NCI-H226 (cell line): Measurements from ENCODE around the gene LSM4.
A peak's percentile ranks its signal among the peaks of the same experiment; 100 is the strongest.

Experiments
- DNase-seq: peaks from one replicate; pipeline ENCODE4 v3.0.0-alpha.2; 2015

Gene LSM4

DNA sequence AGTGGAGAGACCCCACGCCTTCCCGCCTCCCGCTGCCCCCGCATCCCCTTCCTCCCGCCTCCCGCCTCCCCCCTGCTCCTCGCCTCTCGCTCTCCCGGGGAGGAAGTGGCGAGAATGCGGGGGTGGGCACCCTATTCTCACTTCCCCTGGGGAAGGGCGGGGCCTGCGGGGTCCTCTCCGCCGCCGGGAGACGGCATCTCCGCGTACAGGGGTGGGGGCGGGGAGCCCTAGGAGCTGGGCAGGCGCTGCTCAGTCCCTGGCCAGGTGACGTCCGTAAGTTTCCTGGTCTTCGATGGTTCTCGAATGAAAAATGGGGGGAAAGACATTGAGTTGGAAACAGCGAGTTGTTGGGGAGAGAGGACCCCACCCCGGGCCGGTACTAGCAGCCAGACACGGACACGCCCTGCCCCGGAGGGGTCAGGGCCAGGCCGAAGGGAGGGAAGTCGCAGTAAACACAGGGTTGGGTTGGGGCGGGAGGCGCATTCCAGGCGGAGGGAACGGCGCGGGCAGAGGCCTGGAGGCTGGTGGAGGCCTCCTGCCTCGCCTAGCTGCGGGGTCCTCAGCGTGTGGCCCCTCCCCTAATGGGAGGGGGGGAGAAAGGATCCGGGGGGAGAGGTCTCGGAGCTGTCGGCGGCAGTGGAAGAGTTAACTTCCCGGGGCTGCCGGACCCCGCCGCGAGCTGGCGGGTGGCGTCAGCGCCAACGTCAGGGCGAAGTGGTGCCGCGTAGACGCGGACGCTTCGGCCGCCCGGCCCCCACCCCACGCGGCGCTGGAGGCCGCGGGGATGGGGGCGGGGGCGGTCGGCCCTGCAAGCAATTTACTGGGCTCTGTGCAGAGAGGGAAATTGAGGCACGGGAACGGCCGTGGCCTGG lies 31.1 kb downstream of the LSM4 start:
- peak; percentile 88 for DNase-seq

DNA sequence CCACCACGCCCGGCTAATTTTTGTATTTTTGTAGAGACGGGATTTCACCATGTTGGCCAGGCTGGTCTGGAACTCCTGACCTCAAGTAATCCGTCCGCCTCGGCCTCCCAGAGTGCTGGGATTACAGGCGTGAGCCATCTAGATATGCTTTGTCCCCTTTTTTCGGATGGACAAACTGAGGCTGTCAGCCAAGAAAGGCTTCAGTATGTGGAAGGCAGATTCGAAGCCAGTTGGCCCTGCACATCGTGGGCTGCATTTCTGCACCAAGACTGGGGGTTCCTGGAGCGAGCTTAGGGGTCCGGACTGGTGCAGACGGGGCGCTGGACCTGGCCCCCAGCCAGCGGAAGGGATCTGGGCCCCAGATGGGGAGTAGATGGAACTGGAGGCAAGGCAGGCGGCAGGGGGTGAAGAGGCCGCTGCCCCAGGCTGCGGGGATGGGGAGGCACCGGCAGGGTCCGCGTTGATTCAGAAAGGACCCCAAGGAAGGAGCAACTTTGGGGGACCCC lies 31.8 kb downstream of the LSM4 start:
- no peak for DNase-seq

DNA sequence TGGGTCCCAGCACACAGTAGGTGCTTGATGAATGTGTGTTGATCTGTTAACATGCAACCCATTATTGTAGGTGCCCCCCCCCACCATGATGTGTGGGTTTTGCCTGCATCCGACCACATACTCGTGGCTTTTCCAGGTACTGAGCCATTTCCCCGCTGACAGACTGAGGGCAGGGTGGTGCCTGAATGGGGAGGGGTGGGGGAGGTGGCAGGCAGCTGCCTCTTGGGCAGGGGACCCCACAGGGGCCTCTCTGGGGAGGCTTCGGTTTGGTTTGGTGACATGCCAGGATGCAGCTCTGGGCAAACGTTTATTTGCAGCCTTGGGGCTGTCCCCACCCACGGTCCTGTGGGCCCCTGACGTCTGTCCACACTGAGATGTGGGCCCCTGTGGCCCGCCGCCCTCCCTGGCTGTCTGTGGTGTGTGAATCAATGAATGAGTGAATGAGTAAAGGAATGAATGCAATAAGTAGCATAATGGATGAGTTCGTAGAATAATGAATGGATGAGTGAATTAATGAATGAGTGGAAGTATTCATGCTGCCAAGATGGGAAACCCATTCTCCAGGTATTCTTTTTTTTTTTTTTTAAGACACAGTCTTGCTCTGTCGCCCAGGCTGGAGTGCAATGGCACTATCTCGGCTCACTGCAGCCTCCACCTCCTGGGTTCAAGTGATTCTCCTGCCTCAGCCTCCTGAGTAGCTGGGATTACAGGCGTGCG lies 32.4 kb downstream of the LSM4 start:
- no peak for DNase-seq

DNA sequence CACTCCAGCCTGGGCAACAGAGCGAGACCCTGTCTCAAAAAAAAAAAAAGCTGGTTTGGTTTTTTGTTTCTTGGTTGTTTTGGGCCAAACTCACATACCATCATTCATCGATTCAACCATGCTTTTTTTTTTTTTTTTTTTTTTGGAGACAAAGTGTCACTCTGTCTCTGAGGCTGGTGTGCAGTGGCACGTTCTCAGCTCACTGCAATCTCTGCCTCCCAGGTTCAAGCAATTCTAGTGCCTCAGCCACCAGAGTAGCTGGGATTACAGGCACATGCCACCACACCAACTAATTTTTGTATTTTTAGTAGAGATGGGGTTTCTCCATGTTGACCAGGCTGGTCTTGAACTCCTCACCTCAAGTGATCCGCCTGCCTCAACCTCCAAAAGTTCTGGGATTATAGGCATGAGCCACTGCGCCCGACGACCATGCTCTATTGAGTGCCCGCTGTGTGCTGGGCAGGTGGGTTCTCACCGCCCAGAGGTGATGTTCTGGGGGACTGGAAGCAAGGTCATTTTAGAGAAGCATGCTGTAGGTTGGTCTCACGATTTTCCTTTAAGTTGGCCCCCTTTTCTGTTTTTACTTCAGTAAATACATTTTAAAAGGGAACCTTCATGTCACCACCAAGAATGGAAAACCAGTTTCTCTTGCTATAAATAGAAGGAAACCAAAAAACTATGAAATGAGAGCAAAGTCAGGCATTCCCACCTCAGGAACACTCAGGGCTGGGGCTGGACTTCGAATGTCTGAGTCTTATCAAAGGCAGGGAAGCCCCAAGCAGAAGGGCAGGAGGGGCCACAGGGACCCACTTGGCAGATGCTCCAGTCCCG lies 33.2 kb downstream of the LSM4 start:
- no peak for DNase-seq

DNA sequence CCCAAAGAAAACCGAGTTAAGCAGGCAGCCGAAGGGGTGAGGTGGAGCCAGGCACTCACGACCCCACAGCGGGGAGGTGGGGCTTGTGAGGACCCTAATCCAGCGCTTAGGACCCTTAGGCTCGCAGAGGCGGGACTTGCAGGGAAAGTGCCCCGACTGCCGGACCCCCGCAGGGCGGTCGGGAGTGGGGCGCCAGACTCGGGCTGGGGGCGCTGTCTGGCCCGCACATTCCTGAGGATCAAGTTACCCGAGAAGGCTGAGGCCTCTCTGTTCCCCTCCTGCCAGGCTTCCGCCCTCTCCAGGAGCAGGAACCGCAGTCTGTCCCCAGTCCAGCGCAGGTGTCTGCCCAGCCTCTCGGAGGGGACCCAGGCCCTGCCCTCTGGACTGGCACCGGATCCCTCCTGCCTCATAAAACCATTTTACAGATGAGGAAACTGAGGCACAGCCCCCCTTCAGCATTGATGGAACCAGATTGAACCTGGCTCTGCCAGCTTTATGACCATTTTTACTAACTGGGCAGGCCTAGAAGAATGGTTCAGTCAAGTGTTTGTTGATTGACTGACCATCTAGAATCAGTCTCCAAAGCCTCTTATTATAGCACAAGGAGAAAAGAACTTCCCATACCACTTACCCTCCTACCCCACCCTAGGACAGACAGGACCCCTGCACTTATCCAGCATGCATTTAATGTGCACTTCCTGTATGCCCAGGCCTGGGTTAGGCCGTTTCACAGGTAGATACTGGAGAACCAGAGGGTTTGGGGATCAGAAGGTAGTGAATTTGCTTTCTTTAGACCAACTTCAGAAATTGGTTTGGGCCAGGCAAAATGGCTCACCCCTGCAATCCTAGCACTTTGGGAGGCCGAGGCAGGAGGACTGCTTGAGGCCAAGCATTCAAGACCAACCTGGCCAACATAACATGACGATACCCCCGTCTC lies 34.8 kb downstream of the LSM4 start:
- no peak for DNase-seq

DNA sequence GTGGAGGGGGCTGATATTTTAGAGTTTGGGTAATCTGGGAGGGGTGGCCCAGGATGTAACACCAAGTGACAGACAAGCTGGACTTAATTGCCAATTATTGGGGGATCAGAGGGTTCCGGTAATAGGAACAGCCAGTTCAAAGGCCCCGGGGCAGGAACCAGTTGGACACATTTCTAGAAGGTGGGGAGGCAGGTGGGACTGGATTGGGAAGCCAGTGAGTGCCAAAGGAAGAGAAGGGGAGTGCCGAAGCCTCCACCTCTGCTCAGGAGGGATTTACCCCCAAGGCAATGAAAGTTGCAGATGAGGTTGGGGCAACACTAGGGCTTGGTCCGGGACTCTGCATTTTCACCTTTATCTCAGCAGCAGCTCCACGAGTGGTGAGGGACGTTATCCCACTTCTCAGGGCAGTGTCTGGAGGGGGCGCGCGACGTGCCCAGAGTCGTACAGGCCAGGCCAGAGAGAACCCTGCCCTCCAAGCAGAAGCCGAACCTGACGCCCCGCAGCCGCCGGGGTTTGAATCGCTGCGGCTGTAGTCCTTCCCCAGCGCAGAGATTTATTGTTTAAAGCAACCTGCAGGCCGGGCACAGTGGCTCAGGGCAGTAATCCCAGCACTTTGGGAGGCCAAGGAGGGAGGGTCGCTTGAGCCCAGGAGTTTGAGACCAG lies 35.8 kb downstream of the LSM4 start:
- DNase-seq: no peak

DNA sequence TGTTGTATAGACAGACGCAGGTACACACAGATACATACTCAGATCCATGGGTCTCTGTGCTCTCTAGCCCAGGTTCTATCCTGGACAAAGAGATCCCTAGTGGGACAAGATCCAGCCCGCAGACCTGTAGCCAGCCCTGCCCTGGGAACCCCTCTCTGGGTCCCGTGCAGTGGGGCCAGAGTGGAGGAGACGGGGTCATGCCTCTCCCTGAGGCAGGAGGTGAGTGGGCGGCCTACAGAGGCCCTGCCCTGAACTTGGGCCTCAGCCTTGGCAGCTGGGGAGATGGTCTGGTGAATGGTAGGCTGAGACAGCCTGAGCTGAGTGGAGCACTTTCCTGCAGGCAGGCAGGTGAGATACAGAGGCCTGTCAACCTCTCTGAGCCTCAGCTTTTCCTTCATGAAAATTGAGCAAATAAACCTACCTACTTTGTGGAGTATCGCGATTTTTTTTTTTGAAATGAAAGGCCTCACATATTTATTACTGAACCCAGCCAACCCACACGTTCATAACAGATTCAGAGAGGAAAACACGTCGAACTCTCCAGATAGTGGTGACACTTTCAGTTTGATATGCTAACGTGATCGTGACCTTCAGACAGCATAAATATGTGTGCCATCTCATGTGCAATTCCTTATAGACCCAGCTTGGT lies 38.0 kb downstream of the LSM4 start:
- no peak for DNase-seq

DNA sequence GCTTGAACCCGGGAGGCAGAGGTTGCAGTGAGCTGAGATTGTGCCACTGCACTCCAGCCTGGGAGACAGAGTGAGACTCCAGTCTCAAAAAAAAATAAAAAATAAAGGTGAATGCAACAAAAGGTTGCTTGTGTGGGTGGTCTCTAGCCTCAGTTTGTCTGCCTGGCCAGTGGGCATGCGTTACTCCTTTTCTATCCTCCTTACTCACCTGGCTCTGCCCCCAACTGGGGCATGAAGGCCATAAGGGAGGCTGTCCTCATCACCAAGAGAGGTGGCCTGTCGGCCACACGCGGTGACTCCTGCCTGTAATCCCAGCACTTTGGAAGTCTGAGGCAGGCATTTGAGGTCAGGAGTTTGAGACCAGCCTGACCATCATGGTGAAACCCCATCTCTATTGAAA lies 39.5 kb downstream of the LSM4 start:
- no peak for DNase-seq

DNA sequence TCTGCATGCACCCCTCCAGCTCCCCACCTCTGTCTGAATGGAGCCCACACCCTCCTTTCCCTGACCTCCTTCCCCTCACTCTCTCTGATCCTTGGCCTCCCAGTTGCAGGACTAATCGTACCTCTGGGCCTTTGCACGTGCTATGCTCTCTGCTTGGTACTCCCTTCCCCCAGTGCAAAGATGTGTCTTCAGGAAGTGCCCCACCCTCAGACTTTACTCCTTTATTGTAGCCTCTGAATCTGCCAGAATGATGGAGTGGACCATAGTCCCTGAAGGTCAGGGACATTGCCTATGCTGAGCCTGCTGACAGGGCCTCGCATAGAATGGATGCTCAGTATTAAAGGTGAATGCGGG lies 40.1 kb downstream of the LSM4 start:
- no peak for DNase-seq

DNA sequence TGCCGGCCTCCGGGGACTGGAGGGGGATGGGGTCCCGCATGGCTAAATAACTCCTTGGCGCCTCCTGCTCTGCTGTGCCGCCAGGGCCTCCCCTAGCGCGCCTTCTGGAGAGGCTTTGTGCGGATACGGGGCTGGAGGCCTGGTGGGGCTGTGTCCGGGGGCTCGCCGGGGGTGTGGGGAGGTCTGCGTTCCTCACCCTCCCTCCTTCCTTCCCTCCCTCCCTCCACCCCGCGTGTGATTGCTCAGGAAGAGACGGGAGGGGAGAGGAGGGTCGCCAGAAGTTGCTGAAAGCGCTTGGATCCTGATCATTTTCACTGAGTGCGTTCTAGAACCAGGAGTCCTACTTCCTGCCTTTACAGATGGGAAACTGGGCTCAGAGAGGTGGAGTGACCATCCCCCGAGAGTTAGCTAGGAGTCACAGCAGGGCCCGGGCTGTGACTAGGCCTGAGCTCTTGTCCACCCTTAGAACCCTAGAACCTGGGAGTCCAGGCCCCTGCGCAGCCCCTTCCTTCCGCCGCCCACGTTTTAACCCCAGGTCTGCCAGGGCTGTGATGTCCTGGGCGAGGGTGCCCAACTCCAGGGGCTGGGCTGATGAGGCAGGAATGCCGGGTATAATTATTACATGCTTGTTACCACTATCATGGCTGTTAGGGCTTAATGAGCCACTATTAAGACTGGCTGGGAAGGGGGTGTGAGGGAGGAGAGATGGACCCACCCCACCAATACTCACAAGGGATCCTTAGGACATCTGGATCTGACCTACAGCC lies 40.7 kb downstream of the LSM4 start:
- no peak for DNase-seq

DNA sequence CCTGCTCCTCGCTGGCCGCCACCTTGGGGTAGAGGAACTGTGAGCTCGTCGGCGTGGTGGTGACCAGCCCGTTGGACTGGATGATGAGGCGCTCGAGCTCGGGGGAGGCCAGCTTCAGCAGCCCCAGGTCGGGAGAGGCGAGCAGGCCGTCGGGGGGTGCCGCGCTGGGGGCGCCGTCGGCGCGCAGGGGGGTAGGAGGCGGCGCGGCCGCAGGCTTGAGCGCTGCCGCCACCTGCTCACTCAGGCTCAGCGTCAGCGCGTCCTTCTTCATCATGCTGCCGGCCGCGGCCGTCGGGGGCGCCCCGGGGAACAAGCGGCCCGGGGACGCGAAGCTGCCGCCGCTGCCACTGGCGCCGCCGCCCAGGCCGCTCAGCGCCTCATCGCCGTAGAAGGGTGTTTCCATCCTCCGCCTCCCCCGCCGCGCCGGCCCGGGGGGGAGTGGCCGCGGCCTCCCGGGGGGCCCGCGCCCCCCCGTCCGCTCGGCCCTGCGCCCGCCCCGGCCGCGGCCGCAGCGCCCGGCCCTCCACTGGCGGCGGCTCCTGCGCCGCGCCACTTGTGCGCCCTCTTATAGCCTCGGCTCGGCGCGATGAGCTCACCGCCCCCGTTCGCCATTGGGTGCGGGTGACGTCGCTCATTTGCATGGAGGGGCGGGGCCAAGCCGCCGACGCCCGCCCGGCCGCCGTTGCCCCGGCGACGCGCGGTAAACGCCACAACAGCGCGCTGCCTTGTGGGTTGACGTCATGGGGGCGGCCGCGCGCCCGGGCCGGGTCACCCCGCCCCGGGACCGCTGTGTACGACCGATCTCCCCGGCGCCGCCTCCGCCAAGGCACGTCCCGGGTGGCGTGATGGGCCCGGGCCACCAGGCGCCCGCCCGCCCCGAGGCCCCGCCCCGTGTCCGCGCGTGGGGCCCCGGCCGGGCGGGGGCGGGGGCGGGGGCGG lies 41.5 kb downstream of the LSM4 start, which contains the start of gene JUND:
JUND (minus strand) TSS at position 541 of the 939 bp plus-strand sequence; CDS start at position 403, 138 bp downstream.
- DNase-seq: peak; percentile 95

DNA sequence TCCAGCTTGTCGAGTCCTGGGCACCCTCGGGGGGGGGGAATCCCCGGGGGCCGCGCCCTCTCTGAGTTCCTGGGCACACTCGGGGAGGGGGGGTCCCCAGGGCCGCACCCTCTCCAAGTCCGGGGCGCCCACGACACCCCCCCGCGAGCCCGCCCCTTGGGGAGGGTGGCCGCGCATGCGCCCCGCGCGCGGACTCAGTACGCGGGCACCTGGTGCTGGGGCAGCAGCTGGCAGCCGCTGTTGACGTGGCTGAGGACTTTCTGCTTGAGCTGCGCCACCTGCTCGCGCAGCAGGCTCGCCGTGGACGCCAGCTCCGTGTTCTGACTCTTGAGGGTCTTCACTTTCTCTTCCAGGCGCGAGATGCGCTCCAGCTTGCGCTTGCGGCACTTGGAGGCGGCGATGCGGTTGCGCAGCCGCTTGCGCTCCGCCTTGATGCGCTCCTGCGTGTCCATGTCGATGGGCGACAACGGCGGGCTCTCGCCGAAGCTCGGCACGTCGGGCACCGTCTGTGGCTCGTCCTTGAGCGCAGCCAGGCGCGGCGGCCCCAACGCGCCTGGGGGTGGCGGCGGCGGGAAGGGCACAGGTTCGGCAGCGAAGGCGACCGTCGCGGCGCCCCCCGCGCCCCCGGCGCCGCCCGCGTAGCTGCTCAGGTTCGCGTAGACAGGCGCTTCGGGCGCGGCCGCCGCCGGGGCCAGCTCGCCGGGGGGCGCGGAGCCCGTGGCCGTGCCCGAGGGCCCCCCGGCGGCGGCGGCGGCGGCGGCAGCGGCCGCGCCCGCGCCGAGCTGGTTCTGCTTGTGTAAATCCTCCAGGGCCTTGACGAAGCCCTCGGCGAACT lies 42.4 kb downstream of the LSM4 start:
- DNase-seq: peak; percentile 53

DNA sequence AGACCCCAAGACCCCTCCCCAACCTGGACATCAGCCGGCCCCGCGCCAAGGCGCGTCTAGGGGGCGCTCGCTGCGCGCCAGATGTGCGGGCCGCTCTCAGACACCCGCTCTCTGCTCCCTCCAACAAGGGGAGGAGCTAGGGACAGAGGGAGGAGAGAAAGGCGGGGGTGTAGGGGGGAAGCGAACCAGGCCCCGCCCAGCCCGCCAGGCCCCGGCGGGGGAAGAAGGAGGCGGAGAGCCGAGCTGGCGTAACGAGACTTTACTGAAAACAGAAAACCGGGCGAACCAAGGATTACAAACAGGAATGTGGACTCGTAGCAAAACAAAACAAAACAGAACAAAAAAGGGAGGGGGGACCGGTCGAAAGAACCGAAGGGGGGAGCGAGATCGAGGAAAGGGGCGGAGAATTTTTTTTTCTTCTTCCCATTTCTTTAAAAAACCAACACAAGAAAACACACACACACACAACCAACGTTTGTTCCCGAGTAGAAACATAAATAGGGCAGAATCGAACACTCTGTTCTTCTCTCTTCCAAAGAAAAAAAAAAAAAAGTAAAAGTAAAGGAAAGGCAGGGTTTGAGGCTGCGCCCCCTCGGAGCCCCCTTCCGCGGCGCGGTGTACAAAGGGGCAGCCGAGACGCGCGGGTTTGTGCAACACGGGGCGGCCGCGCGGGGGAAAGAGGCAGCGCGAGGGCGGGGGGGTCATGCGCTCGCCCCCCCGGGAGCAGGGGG lies 43.2 kb downstream of the LSM4 start:
- peak; percentile 84 for DNase-seq

DNA sequence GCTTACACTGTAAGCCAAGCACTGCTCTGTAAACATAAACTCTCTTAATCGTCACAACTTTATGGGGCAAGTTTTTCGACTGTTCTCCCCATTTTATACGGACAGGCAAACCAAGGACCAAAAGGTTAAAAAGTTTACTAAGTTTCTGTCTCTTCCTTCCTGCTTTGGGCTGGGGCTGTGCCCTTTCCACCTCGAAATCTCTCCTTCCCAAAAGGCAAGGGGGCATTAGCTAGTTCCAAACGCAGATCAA lies 43.7 kb downstream of the LSM4 start:
- no peak for DNase-seq

DNA sequence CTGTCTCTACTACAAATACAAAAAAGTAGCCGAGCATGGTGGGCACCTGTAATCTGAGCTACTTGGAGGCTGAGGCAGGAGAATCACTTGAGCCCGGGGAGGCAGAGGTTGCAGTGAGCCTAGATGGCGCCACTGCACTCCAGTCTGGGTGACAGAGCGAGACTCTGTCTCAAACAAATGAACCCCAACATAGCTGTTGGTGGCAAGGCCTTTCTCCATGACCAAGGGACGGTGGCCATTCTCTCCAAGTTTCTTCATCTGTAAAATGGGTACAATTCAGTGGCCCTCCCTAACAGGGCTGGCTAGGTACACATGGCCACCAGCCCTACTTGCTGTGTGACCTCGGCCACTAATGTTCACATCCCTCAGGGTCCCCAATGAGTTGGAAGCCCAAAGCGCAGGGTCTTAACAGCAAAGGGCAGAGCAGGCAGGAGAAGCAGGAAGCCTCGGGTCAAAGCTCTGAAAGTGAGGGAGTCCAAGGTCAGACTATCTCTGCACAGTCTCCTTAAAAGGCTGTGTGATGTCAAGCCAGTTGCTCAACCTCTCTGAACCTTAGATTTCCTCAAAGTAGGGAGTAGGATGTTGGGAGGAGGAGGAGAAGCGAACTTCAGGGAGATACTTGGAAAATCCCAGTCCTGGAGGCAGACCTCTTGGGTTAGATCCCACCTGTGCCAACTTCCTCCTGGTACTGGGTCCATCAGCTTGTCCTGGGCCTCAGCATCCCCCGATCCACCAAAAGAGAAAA lies 44.2 kb downstream of the LSM4 start:
- DNase-seq: peak; percentile 30

DNA sequence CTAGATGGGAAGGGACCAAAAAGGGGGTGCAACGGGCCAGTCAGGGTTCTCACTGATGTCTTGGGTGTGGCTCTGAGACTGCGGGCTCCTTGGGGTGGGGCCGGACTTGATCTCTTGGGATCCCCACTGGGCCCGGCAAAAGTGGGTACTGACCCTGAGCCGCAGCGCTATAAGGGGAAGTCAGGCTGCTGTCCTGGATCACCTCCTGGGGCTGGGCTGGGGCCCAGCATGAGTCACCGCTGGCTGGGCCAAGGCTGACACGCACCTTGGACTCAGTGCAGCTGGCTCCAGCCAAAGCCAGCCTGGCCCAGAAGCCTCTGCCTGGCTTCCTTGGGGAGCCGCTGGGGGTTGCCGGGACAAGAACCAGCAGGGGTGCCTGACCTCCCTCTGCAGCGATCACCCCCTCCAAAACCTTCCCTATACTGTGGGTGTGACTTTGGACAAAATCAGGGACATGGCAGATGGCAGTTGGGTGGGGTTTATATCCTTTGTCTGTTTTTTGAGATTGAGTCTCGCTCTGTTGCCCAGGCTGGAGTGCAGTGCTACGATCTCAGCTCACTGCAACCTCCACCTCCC lies 48.0 kb downstream of the LSM4 start:
- peak; percentile 85 for DNase-seq
